ENCODE data around the gene PMVK. TPM values are rescaled to one million over a fixed set of nuclear protein-coding genes. Genes with fewer than 3 reads are reported as not detected.
"Not testable (repeated sequence)": the region's sequence is repeated elsewhere in the genome, so short reads cannot be mapped to it uniquely, and the experiment has no call there.

Gene PMVK
- total RNA-seq, 1 donor from 2014 or later, result 12.5 TPM

GRCh38 chr1:154925335-154926170, 11.0 kb downstream of the PMVK start:
- Histone ChIP-seq H3K27me3 (ENCODE audit: control insufficient read depth in 3 of 3, insufficient read depth in 3 of 3, low read length in 3 of 3) (no peaks in the 10 kb centered on the region), H3K4me3 (ENCODE audit: low read length in 3 of 3) (no peak overlapping the region), H3K27ac (ENCODE audit: low read depth, low read length) (no peak overlapping the region), H3K36me3 (ENCODE audit: control insufficient read depth in 3 of 3, insufficient read depth in 3 of 3, low read length in 3 of 3) (peaks cover 44 to 56% (median 55%) of the 10 kb centered on the region in 3 donors), H3K9me3 (ENCODE audit: control insufficient read depth in 3 of 3, low read length in 3 of 3) (no peaks in the 10 kb centered on the region), H3K4me1 (ENCODE audit: control insufficient read depth in 3 of 3, insufficient read depth in 3 of 3, low read length in 3 of 3) (no peaks in the 10 kb centered on the region), H3K9ac (ENCODE audit: low read depth in 1 of 3, low read length in 3 of 3) (no peak overlapping the region)

GRCh38 chr1:154923695-154924094, 12.8 kb downstream of the PMVK start:
- Histone ChIP-seq H3K27me3 (ENCODE audit: control insufficient read depth in 3 of 3, insufficient read depth in 3 of 3, low read length in 3 of 3) (no peaks in the 10 kb centered on the region), H3K4me1 (ENCODE audit: control insufficient read depth in 3 of 3, insufficient read depth in 3 of 3, low read length in 3 of 3) (no peaks in the 10 kb centered on the region), H3K27ac (ENCODE audit: low read depth, low read length) (no peak overlapping the region), H3K9me3 (ENCODE audit: control insufficient read depth in 3 of 3, low read length in 3 of 3) (no peaks in the 10 kb centered on the region), H3K9ac (ENCODE audit: low read depth in 1 of 3, low read length in 3 of 3) (no peak overlapping the region), H3K4me3 (ENCODE audit: low read length in 3 of 3) (no peak overlapping the region), H3K36me3 (ENCODE audit: control insufficient read depth in 3 of 3, insufficient read depth in 3 of 3, low read length in 3 of 3) (peaks cover 39 to 50% (median 47%) of the 10 kb centered on the region in 3 donors)

GRCh38 chr1:154913273-154913672, 23.2 kb downstream of the PMVK start:
- no peaks in the 10 kb centered on the region for H3K36me3 ChIP-seq (ENCODE audit: control insufficient read depth in 3 of 3, insufficient read depth in 3 of 3, low read length in 3 of 3)
- no peak overlapping the region for H3K27ac ChIP-seq (ENCODE audit: low read depth, low read length)
- no peaks in the 10 kb centered on the region for H3K27me3 ChIP-seq (ENCODE audit: control insufficient read depth in 3 of 3, insufficient read depth in 3 of 3, low read length in 3 of 3)
- no peak overlapping the region for H3K9ac ChIP-seq (ENCODE audit: low read depth in 1 of 3, low read length in 3 of 3)
- no peak overlapping the region for H3K4me3 ChIP-seq (ENCODE audit: low read length in 3 of 3)
- H3K9me3 ChIP-seq (ENCODE audit: control insufficient read depth in 3 of 3, low read length in 3 of 3), result no peaks in the 10 kb centered on the region
- H3K4me1 ChIP-seq (ENCODE audit: control insufficient read depth in 3 of 3, insufficient read depth in 3 of 3, low read length in 3 of 3), result peaks cover 3 to 20% (median 16%) of the 10 kb centered on the region in 3 donors

GRCh38 chr1:154912755-154913154, 23.8 kb downstream of the PMVK start:
- Histone ChIP-seq H3K27ac (ENCODE audit: low read depth, low read length) (no peak overlapping the region), H3K9ac (ENCODE audit: low read depth in 1 of 3, low read length in 3 of 3) (no peak overlapping the region), H3K27me3 (ENCODE audit: control insufficient read depth in 3 of 3, insufficient read depth in 3 of 3, low read length in 3 of 3) (no peaks in the 10 kb centered on the region), H3K36me3 (ENCODE audit: control insufficient read depth in 3 of 3, insufficient read depth in 3 of 3, low read length in 3 of 3) (no peaks in the 10 kb centered on the region), H3K9me3 (ENCODE audit: control insufficient read depth in 3 of 3, low read length in 3 of 3) (no peaks in the 10 kb centered on the region), H3K4me1 (ENCODE audit: control insufficient read depth in 3 of 3, insufficient read depth in 3 of 3, low read length in 3 of 3) (peaks cover 3 to 20% (median 16%) of the 10 kb centered on the region in 3 donors), H3K4me3 (ENCODE audit: low read length in 3 of 3) (no peak overlapping the region)

- H3K9ac ChIP-seq (ENCODE audit: low read depth in 1 of 3, low read length in 3 of 3), result no peak overlapping the region
- no peaks in the 10 kb centered on the region for H3K9me3 ChIP-seq (ENCODE audit: control insufficient read depth in 3 of 3, low read length in 3 of 3)
- no peak overlapping the region for H3K4me3 ChIP-seq (ENCODE audit: low read length in 3 of 3)
- peaks cover 3 to 20% (median 16%) of the 10 kb centered on the region in 3 donors for H3K4me1 ChIP-seq (ENCODE audit: control insufficient read depth in 3 of 3, insufficient read depth in 3 of 3, low read length in 3 of 3)
- no peaks in the 10 kb centered on the region for H3K27me3 ChIP-seq (ENCODE audit: control insufficient read depth in 3 of 3, insufficient read depth in 3 of 3, low read length in 3 of 3)
- no peaks in the 10 kb centered on the region for H3K36me3 ChIP-seq (ENCODE audit: control insufficient read depth in 3 of 3, insufficient read depth in 3 of 3, low read length in 3 of 3)
- H3K27ac ChIP-seq (ENCODE audit: low read depth, low read length), result no peak overlapping the region
These were observed 24.6 kb downstream of the PMVK start for GRCh38 chr1:154911691-154912550.

DNA sequence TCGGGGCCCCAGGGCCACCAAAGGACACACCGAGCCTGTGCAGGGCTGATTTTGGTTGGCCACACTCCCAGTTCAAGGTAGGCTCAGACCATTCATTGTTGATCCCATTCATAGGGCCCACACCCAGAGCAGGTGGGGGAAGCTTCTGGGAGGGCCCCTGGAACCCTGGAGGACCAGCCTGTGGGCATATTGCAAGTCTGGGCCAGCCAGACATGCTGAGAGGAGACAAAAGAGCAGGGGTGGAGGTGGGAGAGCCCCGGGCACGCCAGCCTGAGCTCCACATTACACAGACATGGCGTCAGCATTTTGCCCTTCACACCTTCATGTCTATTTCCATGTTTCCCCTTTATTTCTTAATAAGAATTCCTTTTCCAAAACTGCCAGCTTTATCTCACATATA, 25.7 kb downstream of the PMVK start:
- Histone ChIP-seq H3K4me3 (ENCODE audit: low read length in 3 of 3) (no peak overlapping the region), H3K9me3 (ENCODE audit: control insufficient read depth in 3 of 3, low read length in 3 of 3) (no peaks in the 10 kb centered on the region), H3K36me3 (ENCODE audit: control insufficient read depth in 3 of 3, insufficient read depth in 3 of 3, low read length in 3 of 3) (no peaks in the 10 kb centered on the region), H3K9ac (ENCODE audit: low read depth in 1 of 3, low read length in 3 of 3) (no peak overlapping the region), H3K4me1 (ENCODE audit: control insufficient read depth in 3 of 3, insufficient read depth in 3 of 3, low read length in 3 of 3) (peaks cover 3 to 20% (median 16%) of the 10 kb centered on the region in 3 donors), H3K27ac (ENCODE audit: low read depth, low read length) (no peak overlapping the region), H3K27me3 (ENCODE audit: control insufficient read depth in 3 of 3, insufficient read depth in 3 of 3, low read length in 3 of 3) (no peaks in the 10 kb centered on the region)

- no peaks in the 10 kb centered on the region for H3K9me3 ChIP-seq (ENCODE audit: control insufficient read depth in 3 of 3, low read length in 3 of 3)
- no peak overlapping the region for H3K4me3 ChIP-seq (ENCODE audit: low read length in 3 of 3)
These were observed 27.6 kb downstream of the PMVK start for GRCh38 chr1:154908937-154909336.

GRCh38 chr1:154908129-154908528, 28.4 kb downstream of the PMVK start:
- not testable (repeated sequence) for H3K27ac ChIP-seq (ENCODE audit: low read depth, low read length); H3K9me3 ChIP-seq (ENCODE audit: control insufficient read depth in 3 of 3, low read length in 3 of 3); H3K27me3 ChIP-seq (ENCODE audit: control insufficient read depth in 3 of 3, insufficient read depth in 3 of 3, low read length in 3 of 3); H3K36me3 ChIP-seq (ENCODE audit: control insufficient read depth in 3 of 3, insufficient read depth in 3 of 3, low read length in 3 of 3); H3K4me3 ChIP-seq (ENCODE audit: low read length in 3 of 3); H3K9ac ChIP-seq (ENCODE audit: low read depth in 1 of 3, low read length in 3 of 3)
- H3K4me1 ChIP-seq (ENCODE audit: control insufficient read depth in 3 of 3, insufficient read depth in 3 of 3, low read length in 3 of 3), result peaks cover 3 to 14% (median 11%) of the 10 kb centered on the region in 3 donors

More at GRCh38 chr1:154908937-154909336, 27.6 kb downstream of the PMVK start:
- Histone ChIP-seq H3K4me1 (ENCODE audit: control insufficient read depth in 3 of 3, insufficient read depth in 3 of 3, low read length in 3 of 3) (peaks cover 3 to 20% (median 14%) of the 10 kb centered on the region in 3 donors), H3K27ac (ENCODE audit: low read depth, low read length) (no peak overlapping the region), H3K36me3 (ENCODE audit: control insufficient read depth in 3 of 3, insufficient read depth in 3 of 3, low read length in 3 of 3) (no peaks in the 10 kb centered on the region), H3K27me3 (ENCODE audit: control insufficient read depth in 3 of 3, insufficient read depth in 3 of 3, low read length in 3 of 3) (no peaks in the 10 kb centered on the region), H3K9ac (ENCODE audit: low read depth in 1 of 3, low read length in 3 of 3) (no peak overlapping the region)

DNA sequence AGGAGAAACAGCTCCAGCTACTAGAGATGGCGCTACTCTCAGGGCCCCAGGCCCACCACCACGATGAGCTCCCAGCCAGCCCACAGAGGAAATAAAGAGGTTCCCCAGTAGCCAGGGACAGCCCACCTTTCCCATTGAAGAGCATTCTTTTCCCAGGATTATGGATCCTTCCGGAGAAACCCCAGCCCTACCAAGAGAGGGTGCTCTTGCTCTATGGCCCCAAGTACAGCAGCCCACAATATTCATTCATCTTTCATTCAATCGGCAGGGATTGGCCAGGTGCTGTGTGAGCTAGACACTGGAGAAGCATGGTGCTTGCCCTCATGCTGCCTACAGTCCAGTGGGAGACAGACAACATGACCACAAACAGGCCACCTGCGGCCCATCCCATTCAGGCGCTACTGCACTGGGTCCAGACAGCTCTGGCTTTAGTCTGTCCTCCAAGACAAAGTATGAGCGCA, 29.9 kb downstream of the PMVK start:
- no peak overlapping the region for H3K9ac ChIP-seq (ENCODE audit: low read depth in 1 of 3, low read length in 3 of 3)
- no peak overlapping the region for H3K4me3 ChIP-seq (ENCODE audit: low read length in 3 of 3)
- H3K9me3 ChIP-seq (ENCODE audit: control insufficient read depth in 3 of 3, low read length in 3 of 3), result no peaks in the 10 kb centered on the region
- peaks cover 0 to 5% (median 3%) of the 10 kb centered on the region in 3 donors for H3K4me1 ChIP-seq (ENCODE audit: control insufficient read depth in 3 of 3, insufficient read depth in 3 of 3, low read length in 3 of 3)
- H3K27ac ChIP-seq (ENCODE audit: low read depth, low read length), result no peak overlapping the region
- no peaks in the 10 kb centered on the region for H3K36me3 ChIP-seq (ENCODE audit: control insufficient read depth in 3 of 3, insufficient read depth in 3 of 3, low read length in 3 of 3)
- H3K27me3 ChIP-seq (ENCODE audit: control insufficient read depth in 3 of 3, insufficient read depth in 3 of 3, low read length in 3 of 3), result no peaks in the 10 kb centered on the region
